H7 (cell line): ENCODE measurements around the gene MTA1. TPM values are rescaled to one million over a fixed set of nuclear protein-coding genes. Genes with fewer than 3 reads are reported as not detected.

Experiments
- DNase-seq: peaks from one replicate; pipeline ENCODE4 v3.0.0; 2012
- H3K27me3 ChIP-seq: 2 replicates; pipeline ENCODE4 v1.6.0; 2011; ENCODE audit warnings: mild to moderate bottlenecking, low read length; ENCODE audit not compliant: control insufficient read depth, insufficient read depth
- H3K36me3 ChIP-seq: replicated peaks from 2 replicates; pipeline ENCODE4 v1.5.1; 2011; ENCODE audit warnings: low read length; ENCODE audit not compliant: control insufficient read depth, insufficient read depth
- H3K4me3 ChIP-seq: 2 replicates; pipeline ENCODE4 v1.5.1; 2011; ENCODE audit warnings: low read depth, mild to moderate bottlenecking, control low read depth, low read length, moderate library complexity; ENCODE audit not compliant: insufficient read depth
- total RNA-seq: library from RNA; depleted of rRNA; stranded (reverse); fragments of >200 nt; shearing (Covaris generic); gene quantifications from 2 replicates; pipeline ENCODE4 v1.2.3, GENCODE V29; 2014

MTA1 gene
- total RNA-seq, 1 experiment from 2014 or later, result 120 TPM

GRCh38 chr14:105487449-105487985 is 67.9 kb downstream of the MTA1 start:
- no peaks in the 10 kb centered on the region for H3K36me3 ChIP-seq
- no peak for DNase-seq
- H3K4me3 ChIP-seq, result peak overlapping the region; percentile 35
- peaks cover 59% of the 10 kb centered on the region for H3K27me3 ChIP-seq

GRCh38 chr14:105487986-105488777 is 68.6 kb downstream of the MTA1 start:
- no peak for DNase-seq
- no peaks in the 10 kb centered on the region for H3K36me3 ChIP-seq
- peaks cover 54% of the 10 kb centered on the region for H3K27me3 ChIP-seq
- H3K4me3 ChIP-seq, result no peak overlapping the region

DNA sequence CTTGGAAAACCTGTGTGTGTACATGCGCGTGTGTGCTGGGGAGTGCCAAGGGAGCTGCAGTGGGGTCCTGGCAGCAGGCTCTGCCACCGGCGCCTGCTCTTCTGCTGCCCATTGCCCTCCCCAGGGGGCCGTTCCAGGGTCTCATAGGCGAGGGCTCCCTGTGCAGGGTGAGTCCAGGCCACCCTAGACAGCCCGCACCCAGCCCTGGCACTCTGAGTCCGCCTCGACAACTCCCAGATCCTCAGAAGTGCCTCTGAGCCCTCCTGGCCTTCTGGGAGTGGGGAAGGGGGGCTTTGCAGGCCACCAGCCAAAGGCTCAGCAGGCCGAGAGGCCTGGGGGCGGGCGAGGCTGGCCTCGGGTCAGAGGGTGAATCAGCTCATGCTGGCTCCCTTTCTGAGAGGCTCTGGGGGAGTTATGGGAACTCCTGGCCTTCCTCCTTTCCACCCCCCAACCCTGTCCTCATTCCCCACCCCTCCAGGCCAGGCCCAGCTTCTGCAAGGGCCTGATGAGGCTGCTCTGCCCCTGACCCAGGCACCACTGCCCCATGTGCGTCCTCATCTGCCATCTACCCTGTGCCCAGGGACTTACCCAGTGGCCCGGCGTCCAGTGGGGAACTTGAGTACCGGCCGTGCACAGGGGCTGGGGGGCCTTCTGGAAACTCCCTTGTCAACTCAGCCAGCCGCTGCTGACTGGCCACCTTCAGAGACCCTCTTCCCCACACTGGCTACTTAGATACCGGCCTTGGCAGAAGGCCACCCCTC is 69.3 kb downstream of the MTA1 start:
- DNase-seq, result no peak
- Histone ChIP-seq H3K36me3 (no peaks in the 10 kb centered on the region), H3K4me3 (no peak overlapping the region), H3K27me3 (peaks cover 53% of the 10 kb centered on the region)

- peak overlapping the region; percentile 56 for H3K4me3 ChIP-seq
- peak; percentile 94 for DNase-seq
- H3K27me3 ChIP-seq, result peaks cover 49% of the 10 kb centered on the region
- no peaks in the 10 kb centered on the region for H3K36me3 ChIP-seq
Observed at GRCh38 chr14:105489542-105490266, 70.1 kb downstream of the MTA1 start.

DNA sequence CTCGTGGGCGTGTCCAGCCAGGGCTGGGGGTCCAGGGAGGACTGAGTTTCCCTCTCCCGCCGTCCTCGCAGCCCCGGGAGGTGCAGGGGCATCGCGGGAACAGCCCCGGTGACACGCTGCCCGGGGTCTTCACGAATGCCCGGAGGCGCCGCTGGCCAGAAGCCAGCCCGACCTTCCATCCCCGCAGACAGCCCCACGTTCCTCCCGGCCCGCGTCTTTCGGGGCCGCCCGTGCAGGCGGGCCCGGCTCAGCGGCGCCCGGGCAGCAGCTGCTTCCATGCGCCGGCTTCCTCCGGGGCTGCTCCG is 70.6 kb downstream of the MTA1 start:
- peaks cover 45% of the 10 kb centered on the region for H3K27me3 ChIP-seq
- H3K4me3 ChIP-seq, result peak overlapping the region; percentile 56
- H3K36me3 ChIP-seq, result no peaks in the 10 kb centered on the region
- DNase-seq, result no peak

DNA sequence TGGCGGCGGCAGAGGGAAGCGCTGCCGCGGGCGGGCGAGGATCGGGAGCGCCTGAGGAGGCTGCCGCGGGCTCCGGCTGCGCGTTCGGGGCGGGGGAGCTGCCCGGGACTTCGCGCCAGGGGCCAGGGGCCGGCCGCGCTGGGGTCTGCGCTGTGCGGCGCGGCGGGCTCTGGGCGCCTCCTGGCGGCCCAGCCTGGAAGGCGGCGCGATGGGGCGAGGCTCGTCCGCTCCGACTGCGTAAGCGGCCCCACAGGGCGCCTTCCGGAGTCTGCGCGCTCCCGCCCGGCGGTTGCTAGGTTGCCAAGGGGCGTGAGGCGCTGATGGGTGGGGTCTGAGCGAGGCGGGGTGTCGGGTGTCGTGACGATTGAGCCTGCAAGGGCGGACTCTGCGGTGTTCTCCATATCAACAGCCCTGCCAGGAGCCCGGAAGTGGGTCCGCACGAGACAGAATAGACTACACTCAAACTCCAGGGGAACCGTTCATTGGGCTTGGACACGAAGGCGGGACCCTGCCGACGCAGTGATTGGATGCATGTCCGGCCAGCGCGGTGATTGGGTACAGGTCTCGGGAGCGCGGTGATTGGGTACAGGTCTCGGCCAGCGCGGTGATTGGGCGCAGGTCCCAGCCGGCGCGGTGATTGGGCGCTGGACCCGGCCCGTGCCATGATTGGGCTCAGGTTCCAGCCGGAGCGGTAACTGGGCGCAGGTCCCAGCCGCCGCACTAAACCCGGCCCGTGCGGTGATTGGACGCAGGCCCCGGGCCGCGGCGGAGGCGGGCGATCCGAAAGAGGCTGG is 71.1 kb downstream of the MTA1 start, which contains the start of gene TEDC1:
Gene TEDC1 (plus strand): TSS at position 675 of the 794 bp plus-strand sequence. CDS start 130 bp downstream, outside the sequence.
- peak; percentile 99 for DNase-seq
- no peaks in the 10 kb centered on the region for H3K36me3 ChIP-seq
- H3K4me3 ChIP-seq, result peak within 1 kb of the TSS; percentile 78
- H3K27me3 ChIP-seq, result peaks cover 39% of the 10 kb centered on the region

- peaks cover 32% of the 10 kb centered on the region for H3K27me3 ChIP-seq
- H3K36me3 ChIP-seq, result no peaks in the 10 kb centered on the region
- H3K4me3 ChIP-seq, result peak overlapping the region; percentile 78
- DNase-seq, result peak; percentile 98
Observed at GRCh38 chr14:105491366-105491973, 71.8 kb downstream of the MTA1 start.

DNA sequence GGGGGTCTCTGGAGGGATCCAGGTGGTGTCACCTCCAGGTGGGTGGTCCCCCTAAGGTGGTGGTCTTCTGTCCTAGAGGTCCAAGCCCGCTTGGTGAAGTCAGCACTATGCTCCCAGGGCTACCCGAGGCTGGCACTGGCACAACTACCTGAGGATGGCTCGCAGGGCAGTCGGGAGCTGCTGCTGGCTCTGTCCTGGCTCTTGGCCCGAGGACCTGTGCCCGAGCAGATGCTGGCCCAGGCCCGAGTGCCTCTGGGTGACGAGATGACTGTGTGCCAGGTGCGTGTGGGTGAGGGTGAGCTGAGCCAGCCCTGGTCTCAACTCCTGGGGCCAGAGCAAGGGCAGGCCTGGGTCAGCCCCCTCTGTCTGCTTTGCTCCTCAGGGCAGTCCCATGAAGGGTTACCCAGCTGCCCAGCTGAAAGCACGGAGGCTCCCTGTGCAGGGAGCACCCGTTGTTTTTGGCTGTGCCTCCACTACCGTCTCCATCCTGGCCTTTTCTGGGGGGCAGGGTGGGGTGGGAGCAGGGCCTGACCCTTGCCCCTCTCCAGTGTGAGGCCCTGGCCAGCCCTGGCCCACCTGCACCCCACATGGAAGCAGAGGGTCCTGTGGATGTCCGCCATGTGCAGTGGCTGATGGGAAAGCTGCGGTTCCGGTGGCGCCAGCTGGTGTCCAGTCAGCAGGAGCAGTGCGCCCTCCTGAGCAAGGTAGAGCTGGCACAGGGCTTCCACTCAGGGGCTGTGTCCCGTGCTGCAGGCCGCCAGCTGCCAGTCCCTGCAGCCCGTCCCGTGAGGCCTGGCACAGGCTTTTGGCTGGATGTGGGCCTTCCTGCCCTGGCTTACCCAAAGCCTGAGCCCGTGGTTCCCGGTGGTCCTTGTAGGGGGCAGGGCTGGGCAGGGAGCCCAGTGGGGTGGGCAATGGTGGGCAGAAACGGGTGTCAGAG is 72.7 kb downstream of the MTA1 start:
- no peaks in the 10 kb centered on the region for H3K36me3 ChIP-seq
- H3K27me3 ChIP-seq, result peaks cover 24% of the 10 kb centered on the region
- no peak overlapping the region for H3K4me3 ChIP-seq
- DNase-seq, result no peak

DNA sequence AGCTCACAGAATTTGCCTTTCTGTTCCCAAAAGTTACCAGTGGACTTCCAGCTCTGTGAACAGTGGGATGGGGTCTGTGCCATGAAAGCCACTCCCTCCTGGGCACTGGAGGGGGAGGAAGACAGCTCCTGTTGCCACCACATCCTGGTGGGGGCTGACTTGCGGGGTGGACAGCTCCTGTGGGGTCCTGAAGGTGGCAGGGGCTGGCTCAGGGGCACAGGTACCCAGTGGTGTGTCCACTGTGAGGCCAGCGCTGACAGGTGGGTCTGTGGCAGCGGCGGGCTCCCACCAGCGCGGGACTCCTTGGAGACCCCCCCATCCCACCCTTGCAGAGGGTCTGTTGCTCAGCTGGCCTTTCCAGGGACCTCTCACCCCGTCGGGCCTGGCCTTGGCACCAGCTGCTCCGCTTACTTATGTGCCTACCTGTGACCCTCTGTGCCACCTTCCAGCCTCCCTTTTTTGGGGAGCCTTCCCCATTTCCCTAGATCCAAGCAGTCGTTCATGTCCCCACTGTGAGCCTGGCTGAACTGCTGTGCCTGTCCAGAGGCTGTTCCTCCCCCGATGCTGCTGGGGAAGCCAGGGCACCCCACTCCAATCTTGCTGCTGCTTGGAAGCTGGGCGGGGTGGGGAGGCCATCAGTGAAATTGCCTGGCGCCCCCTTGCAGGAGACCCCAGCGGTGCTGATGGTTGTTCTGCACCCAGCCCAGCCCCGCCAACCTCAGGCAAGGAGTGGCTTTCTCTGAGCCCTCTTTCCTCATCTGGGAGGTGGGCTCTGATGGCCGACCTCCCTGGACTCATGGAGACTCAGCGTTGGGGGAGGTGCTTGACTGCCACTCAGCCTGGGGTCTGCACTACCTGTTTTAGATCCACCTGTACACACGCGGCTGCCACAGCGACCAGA is 73.6 kb downstream of the MTA1 start:
- H3K4me3 ChIP-seq, result no peak overlapping the region
- peak; percentile 56 for DNase-seq
- peaks cover 15% of the 10 kb centered on the region for H3K27me3 ChIP-seq
- H3K36me3 ChIP-seq, result no peaks in the 10 kb centered on the region

DNA sequence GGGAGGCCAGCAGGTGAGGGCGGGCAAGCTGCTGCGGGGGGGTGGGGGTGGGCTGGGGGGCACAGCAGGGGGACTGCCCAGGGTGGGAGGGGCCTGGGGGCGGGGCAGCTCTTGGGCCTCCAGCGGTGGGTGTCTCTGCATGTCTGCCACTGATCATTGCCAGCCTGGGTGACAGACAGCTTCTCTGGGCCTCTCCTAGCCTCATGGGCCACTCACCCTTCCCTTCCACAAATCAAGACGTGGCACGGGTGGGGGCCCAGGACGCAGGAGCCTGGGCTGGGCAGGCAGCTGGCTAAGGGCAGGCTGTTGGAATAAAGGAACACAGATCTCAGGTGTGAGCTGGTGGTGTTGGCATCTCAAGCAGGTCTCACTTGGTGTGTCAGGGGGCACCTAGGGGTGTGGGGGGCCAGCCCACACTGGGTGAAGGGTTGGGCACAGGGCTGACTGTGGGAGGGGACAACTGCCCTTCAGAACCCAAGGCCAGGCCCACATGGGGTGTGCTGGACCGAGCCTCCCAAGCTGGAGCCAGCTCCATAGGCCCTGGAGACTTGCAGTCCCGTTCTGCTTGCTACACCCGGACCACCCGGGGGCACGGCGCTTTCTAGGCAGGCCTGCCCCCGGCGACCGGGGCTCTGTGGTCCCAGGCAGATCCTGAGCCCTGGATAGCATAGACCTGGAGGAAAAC is 74.4 kb downstream of the MTA1 start:
- H3K27me3 ChIP-seq, result peaks cover 7% of the 10 kb centered on the region
- H3K4me3 ChIP-seq, result no peak overlapping the region
- peak; percentile 52 for DNase-seq
- H3K36me3 ChIP-seq, result no peaks in the 10 kb centered on the region

DNA sequence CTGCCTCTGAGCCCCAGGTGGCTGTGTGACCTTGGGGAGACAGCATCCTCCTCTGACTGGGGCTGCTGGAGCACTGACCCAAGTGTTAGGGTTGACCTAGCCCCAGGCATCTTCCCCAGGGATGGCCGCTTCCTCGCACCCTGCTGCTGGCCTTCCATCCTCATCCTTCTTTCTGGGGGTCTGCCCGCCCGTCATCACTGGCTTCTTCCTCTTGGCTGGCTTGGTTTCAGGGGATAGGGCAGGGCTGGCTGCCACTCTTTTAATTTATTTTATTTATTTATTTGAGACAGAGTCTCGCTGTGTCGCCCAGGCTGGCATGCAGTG is 74.9 kb downstream of the MTA1 start:
- H3K27me3 ChIP-seq, result peaks cover 3% of the 10 kb centered on the region
- no peaks in the 10 kb centered on the region for H3K36me3 ChIP-seq
- DNase-seq, result no peak
- H3K4me3 ChIP-seq, result no peak overlapping the region
